NB4 (cell line): Measurements from ENCODE around the gene COG5.

Source experiments
- DNase-seq: peaks from one replicate; pipeline ENCODE4 v3.0.0; 2010; ENCODE audit warnings: low read depth
- H3K4me3 ChIP-seq: one replicate; pipeline ENCODE4 v1.5.1; 2011; ENCODE audit warnings: mild to moderate bottlenecking, low read depth, low read length, moderate library complexity
- MYC ChIP-seq: IDR thresholded peaks from 2 replicates; pipeline ENCODE4 v1.6.1; 2011; ENCODE audit warnings: low read depth, low read length
- POLR2A ChIP-seq: IDR thresholded peaks from 2 replicates; pipeline ENCODE4 v1.6.1; 2011; ENCODE audit warnings: mild to moderate bottlenecking; ENCODE audit not compliant: insufficient read length; ENCODE audit errors: extremely low read depth
- TF ChIP-seq, protein P1 (sequence below): IDR thresholded peaks from 2 replicates; pipeline ENCODE4 v1.6.1; 2011; ENCODE audit warnings: low read depth, low read length
- TF ChIP-seq, protein P2 (sequence below): IDR thresholded peaks from one replicate; pipeline ENCODE4 v1.5.1; 2012; ENCODE audit warnings: low read depth, low read length

COG5 gene

DNA sequence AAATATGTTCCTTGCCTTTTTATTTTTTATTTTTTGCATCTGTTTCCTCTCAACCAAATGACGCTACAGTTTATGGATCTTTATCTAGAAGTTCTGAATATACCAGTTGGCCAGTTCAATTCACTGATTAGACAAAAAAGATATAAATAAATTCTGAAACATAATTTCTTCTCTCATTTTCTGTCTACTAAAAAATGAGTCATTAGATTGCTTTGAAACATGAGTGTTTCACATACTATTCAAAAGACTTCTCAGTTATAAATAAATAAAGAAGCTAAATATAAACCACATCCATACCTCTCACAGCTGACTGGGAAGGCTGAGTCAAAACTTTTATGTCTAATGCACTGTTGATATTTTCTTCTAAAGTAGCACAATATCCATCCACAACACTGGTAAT, 191.4 kb downstream of the COG5 start:
- no peak for TF ChIP-seq MYC
- TF ChIP-seq, protein P1, sequence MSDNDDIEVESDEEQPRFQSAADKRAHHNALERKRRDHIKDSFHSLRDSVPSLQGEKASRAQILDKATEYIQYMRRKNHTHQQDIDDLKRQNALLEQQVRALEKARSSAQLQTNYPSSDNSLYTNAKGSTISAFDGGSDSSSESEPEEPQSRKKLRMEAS = no peak
- TF ChIP-seq POLR2A = no peak
- no peak overlapping the region for H3K4me3 ChIP-seq
- DNase-seq = no peak

DNA sequence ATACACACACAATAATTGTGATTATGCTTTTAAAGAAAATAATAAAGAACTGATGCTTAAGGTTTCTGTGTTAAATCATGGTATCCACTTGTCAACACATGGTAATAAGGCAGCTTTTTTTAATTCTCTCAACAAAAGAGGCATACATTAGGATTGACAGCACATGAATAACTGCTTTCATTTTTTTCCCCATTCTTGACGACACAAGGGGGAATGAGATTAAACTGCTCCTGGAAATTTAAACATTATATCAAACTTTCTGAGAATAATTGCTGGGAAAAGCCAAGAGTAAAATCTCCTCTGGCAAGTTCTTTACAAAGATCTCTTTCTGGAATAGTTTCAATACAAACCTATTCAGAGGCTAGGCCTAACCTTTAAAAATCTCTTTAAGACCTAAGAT, 192.9 kb downstream of the COG5 start:
- no peak overlapping the region for H3K4me3 ChIP-seq
- TF ChIP-seq MYC (no peak), POLR2A (no peak)
- TF ChIP-seq, protein P1 = no peak
- TF ChIP-seq, protein P2, sequence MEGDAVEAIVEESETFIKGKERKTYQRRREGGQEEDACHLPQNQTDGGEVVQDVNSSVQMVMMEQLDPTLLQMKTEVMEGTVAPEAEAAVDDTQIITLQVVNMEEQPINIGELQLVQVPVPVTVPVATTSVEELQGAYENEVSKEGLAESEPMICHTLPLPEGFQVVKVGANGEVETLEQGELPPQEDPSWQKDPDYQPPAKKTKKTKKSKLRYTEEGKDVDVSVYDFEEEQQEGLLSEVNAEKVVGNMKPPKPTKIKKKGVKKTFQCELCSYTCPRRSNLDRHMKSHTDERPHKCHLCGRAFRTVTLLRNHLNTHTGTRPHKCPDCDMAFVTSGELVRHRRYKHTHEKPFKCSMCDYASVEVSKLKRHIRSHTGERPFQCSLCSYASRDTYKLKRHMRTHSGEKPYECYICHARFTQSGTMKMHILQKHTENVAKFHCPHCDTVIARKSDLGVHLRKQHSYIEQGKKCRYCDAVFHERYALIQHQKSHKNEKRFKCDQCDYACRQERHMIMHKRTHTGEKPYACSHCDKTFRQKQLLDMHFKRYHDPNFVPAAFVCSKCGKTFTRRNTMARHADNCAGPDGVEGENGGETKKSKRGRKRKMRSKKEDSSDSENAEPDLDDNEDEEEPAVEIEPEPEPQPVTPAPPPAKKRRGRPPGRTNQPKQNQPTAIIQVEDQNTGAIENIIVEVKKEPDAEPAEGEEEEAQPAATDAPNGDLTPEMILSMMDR = no peak
- DNase-seq = no peak

DNA sequence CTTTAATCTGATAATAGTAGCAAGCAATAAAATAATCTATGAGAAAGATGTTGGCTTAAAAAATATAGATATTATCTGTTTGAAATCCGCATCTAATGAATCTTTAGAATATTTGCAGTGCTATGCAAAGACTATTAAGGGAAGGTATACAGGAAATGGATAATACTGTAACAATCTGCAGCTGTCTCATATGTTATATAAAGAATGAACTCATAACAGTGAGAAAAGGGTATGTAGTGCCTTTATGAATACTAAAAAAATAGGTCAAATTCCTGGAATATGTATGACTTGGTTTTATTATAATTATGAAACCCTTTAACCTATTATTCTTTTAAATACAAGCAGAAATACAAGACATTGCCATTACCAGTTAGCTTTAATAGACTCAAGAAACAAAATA, 198.9 kb downstream of the COG5 start:
- no peak for DNase-seq
- TF ChIP-seq POLR2A (no peak), MYC (no peak)
- TF ChIP-seq, protein P1 = no peak
- TF ChIP-seq, protein P2 = no peak
- H3K4me3 ChIP-seq = no peak overlapping the region

DNA sequence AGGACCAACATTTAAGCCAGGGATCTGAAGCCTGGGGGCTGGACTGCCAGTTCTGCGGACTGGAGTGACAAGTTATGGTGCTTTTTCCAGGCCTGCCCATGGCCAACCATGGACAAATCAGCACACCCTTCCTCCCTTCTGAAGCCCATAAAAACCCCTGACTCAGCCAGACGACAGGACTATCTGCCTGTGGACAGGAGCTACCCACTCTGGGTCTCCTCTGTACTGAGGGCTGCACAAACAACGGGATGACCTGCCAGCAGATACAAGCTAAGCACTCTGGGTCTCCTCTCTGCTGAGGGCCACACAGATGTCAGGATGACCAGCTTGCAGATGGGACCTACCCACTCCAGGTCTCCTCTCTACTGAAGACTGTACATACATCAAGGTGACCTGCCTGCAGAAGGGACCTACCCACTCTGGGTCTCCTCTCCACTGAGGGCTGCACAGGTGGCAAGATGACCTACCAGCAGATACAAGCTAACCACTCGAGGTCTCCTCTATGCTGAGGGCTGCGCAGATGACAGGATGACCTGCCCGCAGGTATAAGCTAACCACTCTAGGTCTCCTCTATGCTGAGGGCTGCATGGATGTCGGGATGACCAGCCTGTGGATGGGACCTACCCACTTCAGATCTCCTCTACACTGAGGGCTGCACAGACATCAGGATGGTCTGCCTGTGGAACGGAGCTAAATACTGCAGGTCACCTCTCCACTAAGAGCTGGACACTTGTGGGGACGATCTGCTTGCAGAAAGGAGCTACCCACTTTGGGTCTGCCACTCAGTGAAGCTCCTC, 204.0 kb downstream of the COG5 start:
- TF ChIP-seq, protein P1 = no peak
- TF ChIP-seq MYC = no peak
- no peak for TF ChIP-seq POLR2A
- TF ChIP-seq, protein P2 = no peak
- no peak overlapping the region for H3K4me3 ChIP-seq
- DNase-seq = peak; percentile 11

DNA sequence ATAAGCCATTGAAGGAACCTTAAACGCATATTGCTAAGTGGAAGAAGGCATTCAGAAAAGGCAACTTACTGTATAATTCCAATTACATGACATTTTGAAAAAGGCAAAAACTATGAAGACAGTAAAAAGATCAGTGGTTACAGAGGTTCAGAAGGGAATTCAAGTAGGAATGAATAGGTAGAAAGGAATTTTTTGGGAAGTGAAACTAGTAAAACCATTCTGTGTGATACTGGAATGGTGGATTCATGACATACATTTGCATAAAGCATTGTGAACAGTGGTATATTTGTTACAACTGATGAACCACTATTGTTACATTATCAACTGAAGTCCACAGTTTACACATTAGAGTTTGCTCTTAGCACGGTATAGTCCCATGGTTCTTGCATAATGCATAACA, 208.1 kb downstream of the COG5 start:
- no peak for DNase-seq
- no peak overlapping the region for H3K4me3 ChIP-seq
- TF ChIP-seq, protein P1 = no peak

DNA sequence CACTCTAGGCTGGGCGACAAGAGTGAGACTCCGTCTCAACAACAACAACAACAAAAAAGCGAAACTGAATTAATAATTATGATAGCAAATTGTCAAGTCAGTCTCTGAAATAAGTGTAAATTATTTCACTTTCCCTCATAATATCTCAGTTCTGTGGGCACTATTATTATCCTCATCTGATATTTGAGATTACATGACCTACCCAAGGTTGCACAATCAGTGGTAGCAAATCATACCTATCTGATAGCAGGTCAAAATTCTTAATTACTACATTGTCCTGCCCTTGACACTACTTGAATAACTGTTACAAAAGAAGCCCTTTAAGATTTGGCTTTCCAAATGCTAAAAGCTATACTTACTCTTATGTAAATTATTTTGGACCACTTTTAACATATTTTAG, 209.1 kb downstream of the COG5 start:
- TF ChIP-seq MYC = no peak
- TF ChIP-seq, protein P1 = no peak
- TF ChIP-seq, protein P2 = no peak
- TF ChIP-seq POLR2A = no peak
- H3K4me3 ChIP-seq = no peak overlapping the region
- no peak for DNase-seq
